Stimulated activated CD4-positive, alpha-beta T cell treated with anti-CD3 and anti-CD28 coated beads, Interleukin-12 subunit alpha, Interleukin-12 subunit beta, amount 100 ng/mL, for 4 hours (primary cell): ENCODE data around the gene CD247.

Source experiments
- DNase-seq: peaks from one replicate; pipeline ENCODE4 v3.0.0-alpha.2; 2020

Gene CD247

GRCh38 chr1:167511374-167511986, 6.8 kb downstream of the CD247 start:
- no peak for DNase-seq

- DNase-seq = no peak
Observed at GRCh38 chr1:167510881-167511280, 7.4 kb downstream of the CD247 start.

GRCh38 chr1:167510244-167510643, 8.1 kb downstream of the CD247 start:
- no peak for DNase-seq

DNA sequence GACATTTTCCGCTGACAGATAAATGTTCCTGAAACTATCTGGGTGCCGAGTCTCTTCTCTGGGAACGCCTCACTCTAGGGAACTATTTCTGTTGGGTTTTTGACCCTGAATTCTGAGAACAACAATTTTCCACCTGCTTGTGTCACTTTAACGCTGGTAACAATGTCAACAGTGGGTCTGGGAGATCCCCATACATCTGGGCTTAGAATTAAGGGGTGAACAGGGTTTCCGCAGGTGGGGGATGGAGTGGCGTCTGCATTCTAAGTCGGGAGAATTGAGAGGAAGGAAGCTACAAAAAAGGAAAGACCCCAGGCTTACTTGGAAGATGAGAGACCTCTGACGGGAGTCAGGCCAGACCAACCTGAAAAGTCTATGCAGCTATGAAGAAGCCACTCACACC, 8.7 kb downstream of the CD247 start:
- no peak for DNase-seq

DNA sequence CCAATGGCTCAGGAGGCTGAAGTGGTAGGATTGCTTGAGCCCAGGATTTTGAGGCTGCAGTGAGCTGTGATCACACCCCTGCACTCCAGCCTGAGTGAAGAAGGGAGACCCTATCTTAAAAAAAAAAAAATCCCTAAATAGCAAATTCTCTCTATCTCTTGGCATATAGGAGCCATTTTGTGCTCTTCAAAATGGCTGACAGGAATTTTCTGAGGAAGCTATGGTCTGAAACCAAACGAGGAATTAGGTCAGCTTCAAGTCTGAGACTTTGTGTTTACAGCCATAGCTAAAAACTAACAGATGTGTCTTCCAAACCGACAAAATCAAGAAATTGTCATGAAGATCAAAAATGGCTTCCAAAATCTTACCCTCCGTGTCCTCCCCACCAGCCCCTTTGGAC, 10.6 kb downstream of the CD247 start:
- DNase-seq = no peak

DNA sequence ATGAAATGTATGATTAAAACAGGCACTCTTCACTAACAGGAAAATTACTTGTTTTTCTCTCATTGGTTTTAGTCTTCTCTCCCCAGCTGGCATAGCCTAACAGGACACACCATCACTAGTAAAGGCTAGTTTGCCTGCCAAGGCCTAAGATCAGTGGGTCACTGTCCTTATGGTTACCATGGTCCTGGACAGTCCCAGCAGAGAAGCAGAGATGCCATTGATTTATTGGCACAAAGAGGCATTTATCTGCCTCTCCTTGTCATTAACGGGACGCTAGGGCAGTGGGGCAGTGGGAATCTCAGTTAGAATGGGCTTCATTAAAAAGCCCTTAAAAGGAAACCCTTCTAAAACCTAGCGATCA, 13.9 kb downstream of the CD247 start:
- no peak for DNase-seq

GRCh38 chr1:167503626-167504466, 14.5 kb downstream of the CD247 start:
- DNase-seq = no peak

DNA sequence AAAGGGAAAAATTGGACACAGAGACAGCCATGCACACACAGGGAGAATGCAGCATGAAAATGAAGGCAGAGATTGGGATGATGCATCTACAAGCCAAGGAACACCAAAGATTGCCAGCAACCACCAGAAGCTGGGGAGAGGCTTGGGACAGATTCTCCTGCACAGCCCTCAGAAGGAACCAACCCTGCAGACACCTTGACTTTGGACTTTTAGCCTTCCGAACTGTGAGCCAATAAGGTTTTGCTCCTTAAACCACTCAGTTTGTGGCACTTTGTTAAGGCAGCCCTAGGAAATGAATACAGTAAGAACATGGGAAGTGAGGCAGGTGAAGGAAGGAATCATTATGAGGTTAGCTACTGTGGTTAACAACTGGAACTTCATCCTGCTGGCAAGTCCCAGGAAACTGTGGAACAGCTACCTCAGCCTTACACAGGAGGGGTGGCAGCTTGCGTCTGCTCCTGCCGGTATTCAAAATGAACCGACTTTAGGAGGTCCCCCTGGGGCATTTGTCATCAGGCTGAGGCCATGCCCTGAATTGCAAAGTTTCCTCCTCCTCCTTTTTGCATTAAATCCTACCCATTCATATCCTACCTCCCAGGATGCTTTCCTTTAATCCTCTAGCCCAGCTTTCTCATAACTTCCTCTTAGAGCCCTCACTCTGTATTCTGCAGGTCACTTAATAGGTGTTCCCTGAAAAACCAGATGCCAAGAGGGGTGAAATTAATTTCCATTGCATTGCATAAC, 15.4 kb downstream of the CD247 start:
- DNase-seq = no peak

GRCh38 chr1:167502192-167502551, 16.2 kb downstream of the CD247 start:
- no peak for DNase-seq

DNA sequence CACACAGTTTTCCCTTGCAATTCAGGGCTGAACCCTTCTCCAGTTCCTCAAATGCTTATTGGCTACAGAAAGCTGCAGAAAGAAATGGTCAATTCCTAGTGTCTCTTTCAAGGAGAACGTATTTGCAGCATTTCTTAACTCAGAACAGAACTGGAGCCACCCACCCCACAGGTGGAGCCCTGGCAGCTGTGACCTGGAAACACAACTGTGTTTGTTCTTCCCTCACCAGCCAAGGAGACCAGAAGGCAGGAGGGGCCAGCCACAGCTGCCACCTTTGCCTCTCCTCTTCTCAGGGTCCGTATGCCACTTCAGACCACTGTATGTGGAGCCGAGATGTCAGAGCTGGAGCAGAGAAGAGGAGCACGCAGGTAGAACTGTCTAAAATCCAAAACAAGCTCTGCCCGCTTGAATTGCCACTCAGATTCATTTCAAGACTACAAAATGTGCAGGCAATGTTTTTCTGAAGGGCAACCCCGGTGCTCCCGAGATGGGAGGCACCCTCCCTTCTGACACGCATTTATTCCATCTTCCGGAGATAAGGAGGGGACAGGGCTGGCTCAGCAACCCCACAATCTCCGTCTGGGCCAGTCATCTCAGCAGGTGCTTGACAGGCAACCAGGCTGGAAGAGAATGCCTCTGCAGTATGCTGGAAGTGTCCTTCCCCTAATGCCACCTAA, 16.7 kb downstream of the CD247 start:
- DNase-seq = no peak

- no peak for DNase-seq
Observed at GRCh38 chr1:167500283-167500860, 18.0 kb downstream of the CD247 start.

GRCh38 chr1:167499664-167500101, 18.6 kb downstream of the CD247 start:
- no peak for DNase-seq

GRCh38 chr1:167499106-167499505, 19.2 kb downstream of the CD247 start:
- DNase-seq = no peak

GRCh38 chr1:167496797-167497619, 21.3 kb downstream of the CD247 start:
- DNase-seq = no peak

DNA sequence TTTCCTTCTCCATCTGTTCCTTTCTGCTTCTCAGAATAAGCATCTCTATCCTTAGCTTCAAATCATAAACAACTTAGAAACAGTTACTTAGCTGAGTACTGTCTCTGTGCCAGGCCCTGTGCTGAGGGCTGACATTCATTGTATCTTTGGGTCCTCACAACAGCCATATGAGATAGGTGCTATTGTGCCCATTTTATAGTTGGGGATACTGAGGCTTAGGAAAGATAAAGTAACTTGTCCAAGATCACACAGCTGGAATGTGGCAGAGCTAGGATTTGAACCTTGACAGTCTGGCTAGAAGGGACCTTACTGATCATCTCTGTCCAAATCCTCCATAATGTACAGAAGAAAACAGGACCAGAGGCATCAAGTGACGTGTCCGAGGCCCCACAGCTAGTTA, 25.0 kb downstream of the CD247 start:
- DNase-seq = no peak

GRCh38 chr1:167492481-167492910, 25.8 kb downstream of the CD247 start:
- no peak for DNase-seq

GRCh38 chr1:167491586-167492461, 26.5 kb downstream of the CD247 start:
- no peak for DNase-seq

DNA sequence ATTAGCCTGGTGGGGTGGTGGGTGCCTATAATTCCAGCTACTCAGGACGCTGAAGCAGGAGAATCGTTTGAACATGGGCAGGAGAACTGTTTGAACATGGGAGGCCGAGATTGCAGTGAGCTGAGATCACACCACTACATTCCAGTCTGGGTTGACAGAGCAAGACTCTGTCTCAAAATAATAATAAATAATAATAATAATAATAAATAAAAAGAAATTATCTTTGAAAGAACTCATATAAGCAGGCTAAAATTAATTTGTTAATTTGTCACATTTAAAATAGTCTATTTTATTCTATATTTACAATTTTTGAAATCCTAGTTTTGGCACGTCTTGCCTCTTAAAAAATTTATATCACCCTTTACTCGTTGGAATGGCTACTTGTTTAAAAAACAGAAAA, 27.6 kb downstream of the CD247 start:
- DNase-seq = no peak

- DNase-seq = no peak
Observed at GRCh38 chr1:167489571-167490340, 28.6 kb downstream of the CD247 start.

GRCh38 chr1:167488786-167489185, 29.5 kb downstream of the CD247 start:
- DNase-seq = no peak
